Amygdala (tissue), 56 donors: ENCODE data around the gene NBPF3.

Source experiments
- DNase-seq, 56 donors: peaks; one replicate each; lab custom pipeline; 2025; lab: John Stamatoyannopoulos, UW

The NBPF3 gene

GRCh38 chr1:21491488-21492355, 51.8 kb downstream of the NBPF3 start:
- no peak for DNase-seq

DNA sequence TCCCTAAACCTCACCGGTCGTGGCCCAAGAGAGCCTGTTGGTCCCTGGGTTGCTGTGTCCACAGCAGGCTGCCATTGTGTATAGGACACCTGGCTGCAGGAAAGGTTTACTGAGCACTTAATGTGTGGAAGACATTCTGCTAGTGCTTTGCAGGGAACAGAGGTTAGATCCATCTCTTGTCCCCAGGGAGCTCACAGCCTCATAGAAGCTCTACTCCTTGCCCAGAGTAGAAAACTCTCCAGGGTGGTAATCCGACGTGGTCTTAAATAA, 52.4 kb downstream of the NBPF3 start:
- no peak for DNase-seq

GRCh38 chr1:21494196-21494595, 54.3 kb downstream of the NBPF3 start:
- DNase-seq: no peak

DNA sequence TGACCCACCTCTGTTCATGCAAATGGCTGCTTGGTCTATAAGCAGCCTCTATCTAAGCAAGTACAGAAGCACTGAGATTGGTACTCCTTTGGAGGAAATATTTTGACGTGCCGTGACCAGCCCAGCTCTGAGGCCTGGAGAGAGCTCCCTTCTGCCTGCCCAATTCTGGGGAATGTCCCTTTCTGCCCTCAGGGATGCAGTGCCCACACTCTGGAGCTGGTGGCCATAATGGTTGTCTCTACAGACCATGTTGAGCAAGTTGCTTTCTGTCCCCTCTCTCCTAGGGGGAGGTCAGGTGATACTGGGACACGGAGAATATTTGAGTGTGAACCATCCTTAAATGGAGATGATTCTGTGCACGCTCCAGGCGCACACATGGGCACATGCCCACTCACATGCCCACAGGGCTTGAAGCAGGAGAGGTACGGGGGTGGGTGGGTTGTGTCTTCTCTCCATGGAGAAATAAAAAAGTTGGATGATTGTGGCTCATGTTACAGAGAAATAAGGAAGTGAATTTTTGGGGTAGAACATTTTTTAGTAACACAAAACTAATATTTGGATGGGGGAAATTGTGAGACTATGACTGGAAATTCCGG, 55.4 kb downstream of the NBPF3 start:
- DNase-seq: no peak

GRCh38 chr1:21496063-21496462, 56.1 kb downstream of the NBPF3 start:
- DNase-seq: no peak

DNA sequence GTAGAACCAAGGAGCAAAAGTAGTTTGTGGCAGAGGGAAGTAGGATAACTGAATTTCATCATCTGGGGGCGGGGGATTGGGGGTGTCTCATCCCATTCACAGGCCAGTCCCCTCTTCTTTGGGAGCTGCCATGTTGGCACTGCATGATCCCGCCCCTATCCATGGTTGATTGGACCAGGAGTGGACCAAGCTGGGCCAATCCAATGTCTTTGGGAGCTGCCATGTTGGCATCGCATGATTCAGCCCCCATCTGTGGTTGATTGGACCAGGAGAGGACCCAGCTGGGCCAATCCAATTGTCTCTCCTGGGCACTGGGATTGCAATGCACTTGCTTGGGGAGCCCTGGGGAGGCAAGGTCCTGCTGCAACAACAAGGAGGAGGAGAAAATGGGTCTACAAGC, 56.9 kb downstream of the NBPF3 start:
- no peak for DNase-seq

DNA sequence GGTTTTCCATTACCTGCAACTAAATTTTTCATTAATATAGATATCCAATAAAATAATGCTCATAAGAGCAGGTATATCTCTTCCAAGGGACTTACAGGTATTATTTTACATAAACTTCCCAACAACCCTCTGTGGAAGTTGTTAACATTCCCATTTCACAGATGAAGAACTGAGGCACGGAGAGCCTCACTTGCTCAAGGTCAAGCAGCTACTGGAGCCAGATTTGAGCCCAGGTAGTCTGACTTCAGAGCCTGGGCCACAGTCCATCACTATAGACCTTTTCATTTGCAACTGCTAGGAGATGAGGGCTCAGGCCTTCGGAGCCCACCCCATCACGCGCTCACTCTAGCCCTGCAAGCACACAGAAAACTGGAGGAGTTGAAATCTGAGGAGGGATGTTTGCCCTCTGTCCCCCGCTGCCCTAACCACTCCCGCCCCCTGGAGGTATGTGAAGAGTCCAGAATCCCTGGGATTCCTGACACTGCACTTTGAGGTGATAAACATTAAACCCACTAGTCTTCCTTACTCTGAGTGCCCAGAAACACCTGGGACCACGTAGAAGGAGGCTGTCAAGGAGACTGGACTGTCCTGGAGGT, 57.6 kb downstream of the NBPF3 start:
- no peak for DNase-seq

DNA sequence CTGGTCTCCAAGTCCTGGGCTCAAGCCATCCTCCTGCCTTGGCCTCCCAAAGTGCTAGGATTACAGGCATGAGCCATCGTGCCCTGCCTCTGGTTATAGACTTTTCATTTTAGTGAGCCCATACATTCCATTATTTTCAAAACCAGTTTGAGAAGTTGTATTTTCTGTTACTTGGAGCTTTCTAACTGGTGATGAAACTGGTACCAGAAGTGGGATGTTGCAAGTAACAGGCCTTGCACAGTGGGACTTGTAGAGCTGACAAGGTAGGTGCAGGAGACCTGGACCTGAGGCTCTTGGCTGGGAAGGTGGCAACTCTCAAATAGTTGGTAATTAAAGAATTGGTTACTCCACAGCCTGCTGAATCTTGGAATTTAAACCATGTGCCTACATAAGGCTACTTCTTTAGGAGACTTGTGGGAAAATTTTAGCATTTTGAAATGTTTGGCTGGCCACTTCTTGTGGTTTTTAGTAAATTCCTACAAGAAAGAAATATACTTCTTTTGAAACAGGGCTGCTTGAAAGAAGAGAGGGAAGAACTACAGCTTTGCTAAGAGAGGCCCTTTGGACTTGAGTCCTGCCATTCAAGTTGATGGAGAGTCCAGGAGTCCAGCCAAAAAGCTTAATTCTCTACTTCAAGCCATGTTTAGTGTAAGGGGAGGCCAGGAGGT, 59.5 kb downstream of the NBPF3 start:
- no peak for DNase-seq

DNA sequence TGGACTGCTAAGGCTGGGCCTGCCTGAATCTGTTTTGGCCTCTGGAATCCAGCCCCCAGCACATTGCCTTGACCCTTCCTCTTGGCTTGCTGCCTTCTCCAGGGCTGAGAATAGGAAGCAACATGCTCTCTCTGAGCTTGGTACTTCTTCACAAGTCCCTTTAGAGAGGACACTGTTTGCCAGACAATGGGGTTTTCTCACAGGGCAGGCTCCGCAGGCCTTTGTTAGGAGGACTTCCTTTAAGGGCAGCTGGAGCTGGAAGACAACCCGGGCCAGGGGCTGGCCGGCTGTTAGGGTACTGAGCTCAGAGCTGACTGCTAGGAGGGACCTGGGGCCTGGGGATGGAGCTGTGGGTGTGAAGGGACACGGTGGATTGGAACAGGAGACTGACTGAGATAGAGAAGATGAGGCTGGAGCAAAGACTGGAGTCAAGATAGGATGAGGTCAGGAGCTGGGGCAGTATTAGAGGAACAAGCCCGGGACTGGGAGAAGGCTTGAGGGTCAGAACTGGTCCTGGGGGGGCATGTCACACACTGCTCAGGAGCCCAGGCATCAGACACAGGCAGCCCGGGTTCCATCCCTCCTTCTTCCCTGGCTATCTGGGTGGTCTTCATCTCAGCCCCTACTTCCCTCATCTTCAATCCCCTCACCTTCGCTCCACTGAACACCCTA, 63.9 kb downstream of the NBPF3 start:
- peak in 9 of 56 donors; percentile 3 to 59 (median 34) for DNase-seq

GRCh38 chr1:21506804-21507203, 66.9 kb downstream of the NBPF3 start:
- no peak for DNase-seq

DNA sequence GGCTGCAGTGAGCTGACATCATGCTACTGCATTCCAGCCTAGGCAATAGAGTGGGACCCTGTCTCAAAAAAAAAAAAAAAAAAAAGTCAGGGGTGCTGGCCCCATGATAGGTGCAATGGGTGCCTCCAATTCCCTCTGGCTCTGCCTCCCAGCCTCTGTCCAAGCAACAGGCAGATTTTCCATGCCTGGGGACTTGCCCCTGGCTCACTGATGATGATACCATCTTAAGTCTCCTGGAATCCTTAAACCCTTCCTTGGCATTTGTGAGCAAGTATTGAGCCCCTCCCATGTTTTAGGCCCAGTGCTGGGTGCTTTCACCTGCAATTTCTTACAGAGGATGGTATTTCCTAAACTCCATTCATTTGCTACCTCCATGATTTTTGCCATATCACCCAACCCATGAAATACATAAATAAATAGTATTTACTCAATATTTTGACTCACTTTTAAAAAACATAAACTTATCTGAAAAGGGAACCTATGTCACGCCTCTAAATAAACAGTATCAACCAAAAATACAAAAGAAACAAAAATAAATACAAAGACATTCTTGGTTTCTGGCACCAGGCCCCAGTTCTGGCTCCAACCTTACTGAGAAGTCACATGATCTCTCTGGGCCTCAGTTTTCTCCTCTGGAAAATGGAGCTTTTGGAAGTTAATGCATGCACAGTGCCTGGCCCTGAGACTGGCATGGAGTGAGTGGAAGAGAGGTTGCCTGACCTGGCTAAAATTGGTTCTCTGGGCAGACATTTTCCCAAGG, 67.8 kb downstream of the NBPF3 start:
- no peak for DNase-seq

DNA sequence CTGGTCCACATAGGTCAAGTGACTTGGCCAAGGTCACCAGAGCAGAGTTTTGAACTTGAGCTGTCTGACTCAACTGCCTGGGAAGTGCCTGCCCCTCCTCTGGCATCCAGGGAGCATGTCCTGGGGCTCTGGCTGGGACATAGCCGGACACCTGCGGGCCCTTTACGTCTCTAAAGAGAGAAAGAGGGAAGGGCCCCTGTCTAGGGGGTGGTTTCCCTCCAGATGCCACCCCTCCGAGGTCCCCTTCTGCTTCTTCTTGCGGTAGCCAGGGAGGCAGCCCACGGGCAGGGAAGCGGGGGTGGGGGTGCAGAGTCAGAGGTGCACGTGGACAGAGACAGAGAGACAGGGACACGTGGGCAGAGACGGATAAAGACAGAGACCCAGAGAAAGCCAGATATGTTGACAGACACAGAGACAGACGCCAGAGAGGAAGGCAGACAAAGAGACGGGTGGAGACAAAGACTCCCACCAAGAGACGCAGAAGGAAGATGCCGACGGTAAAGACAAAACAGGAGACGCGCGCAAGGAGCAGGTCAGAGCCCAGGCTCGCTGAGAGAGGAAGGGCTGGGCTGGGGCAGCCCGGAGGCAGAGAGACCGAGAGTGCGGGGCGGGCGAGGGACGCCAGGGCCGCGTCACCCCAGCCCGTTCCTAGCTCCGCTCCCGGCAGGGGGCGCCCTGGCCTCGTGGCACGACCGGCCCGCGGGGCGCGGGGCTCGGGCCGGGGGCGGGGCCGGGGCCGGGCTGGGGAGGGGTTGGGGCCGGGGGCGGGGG, 68.8 kb downstream of the NBPF3 start:
- DNase-seq: peak in 27 of 56 donors; percentile 4 to 73 (median 21)

GRCh38 chr1:21509351-21510112, 69.6 kb downstream of the NBPF3 start, which contains the start of gene ALPL:
Gene ALPL (plus strand): TSS chr1:21509423. CDS start chr1:21554082, 44,659 bp downstream.
- DNase-seq: peak in 2 of 56 donors; percentile 33 to 44

DNA sequence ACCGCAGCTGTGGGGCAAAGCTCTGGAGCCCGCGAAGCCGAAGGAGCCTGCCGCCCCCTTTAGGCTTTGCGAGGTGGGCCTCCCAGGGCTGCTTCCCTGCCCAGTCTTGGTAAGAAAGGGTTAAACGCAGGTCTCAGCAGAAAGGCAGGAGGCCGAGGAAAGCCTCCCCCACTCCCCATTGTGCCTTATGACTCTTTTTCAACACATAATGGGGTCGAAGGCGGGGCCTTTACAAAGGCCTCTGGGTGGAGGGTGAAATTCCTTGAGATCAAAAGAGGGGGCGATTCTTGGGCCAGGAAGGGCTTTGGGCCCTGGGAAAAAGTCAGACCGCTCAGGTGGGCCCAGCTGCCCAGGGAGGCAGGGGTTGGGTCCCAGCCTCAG, 70.2 kb downstream of the NBPF3 start:
- DNase-seq: no peak

DNA sequence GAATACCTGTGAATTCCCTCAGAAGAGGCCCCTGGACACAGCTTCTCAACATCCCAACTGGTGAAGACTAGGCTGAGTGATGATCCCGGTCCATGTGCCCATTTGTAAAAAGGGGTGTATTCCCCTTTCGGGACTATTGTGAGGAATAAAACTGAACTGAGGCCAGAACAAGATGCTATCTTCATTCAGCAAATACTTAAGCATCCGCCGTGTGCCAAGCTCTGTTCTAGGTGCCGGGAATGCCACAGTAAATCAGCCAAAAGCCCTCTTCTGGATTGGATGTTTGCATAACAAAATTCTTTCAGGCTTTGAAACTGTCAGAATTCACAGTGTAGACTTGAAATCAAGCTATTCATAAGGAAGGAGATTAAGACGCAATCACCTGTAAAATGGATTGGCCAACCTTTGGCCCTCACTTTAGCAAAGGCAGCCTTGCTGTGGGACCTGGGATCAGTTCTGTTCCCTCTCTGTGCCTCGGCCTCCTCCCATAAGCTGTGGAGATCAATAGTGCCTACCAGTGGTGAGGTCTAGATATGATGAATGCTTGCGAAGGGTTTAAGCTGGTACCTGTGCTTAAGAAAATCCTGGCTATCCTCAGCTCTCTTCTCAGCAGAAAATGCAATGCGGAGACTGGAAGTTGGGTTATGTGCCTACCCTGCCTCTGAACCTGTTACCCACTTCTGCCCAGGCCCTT, 71.1 kb downstream of the NBPF3 start:
- no peak for DNase-seq

DNA sequence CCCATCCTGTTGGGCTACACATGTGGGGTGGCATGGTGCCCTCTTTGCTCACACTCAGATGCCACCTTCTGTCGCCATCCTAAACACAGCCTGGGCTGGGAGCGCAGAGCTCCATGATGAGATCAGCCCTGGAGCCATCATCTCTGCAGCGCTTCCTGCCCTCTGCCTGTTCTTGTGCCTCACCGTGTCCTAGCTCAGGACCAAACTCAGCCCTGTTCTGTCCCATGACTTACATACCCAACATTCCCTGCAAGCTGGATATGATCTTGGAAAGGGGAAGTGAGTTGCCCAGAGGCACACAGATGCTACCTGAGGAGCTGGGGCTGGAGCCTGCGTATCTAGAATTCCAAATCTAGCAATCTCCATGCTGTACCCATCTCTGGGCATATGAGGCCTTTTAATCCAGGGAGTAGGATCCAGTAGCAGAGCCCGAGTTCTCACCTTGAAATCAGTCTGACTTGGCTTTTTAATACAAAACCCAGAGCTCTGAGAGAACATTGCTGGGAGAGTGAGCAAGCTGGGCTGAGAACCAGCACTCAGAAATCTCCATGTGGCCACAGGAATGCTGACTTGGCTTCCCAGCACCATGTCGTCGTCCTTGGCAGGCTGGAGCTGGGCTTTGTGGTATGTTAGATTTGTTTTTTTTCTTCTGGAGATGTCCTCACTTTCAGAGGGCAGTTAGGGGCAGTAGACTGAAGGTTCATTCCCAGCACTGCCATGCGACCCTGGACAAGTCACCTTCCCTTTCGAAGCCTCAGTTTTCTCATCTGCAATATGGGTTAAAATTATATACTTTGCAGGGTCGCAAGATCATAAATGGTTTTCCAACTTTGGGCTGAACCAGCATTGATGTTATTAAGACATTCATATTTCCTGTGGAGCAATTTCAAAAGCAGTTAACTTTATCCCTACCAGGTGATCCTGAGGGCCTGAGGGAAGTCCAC, 71.9 kb downstream of the NBPF3 start:
- DNase-seq: peak in 10 of 56 donors; percentile 4 to 30 (median 12)

GRCh38 chr1:21514245-21514644, 74.3 kb downstream of the NBPF3 start:
- DNase-seq: no peak
